ENCODE results near the gene STRA8.

STRA8 gene

DNA sequence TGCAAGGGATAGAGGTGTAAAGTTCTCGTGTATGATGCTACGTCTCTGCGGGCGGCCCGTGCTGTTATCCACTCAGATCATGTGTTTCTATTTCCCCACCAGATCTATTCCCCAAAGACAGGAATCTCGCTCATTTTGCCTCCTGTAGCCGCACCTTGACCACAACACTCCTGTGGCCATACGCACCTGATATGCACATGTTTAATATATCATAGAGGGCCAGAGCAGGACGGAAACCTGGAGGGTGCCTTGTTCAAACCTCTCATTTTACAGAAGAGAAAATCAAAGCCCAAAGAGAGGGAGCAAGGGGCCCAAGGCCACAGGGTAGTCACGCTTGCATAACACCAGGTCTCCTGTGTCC, 37.6 kb downstream of the STRA8 start:
- no peak for DNase-seq

DNA sequence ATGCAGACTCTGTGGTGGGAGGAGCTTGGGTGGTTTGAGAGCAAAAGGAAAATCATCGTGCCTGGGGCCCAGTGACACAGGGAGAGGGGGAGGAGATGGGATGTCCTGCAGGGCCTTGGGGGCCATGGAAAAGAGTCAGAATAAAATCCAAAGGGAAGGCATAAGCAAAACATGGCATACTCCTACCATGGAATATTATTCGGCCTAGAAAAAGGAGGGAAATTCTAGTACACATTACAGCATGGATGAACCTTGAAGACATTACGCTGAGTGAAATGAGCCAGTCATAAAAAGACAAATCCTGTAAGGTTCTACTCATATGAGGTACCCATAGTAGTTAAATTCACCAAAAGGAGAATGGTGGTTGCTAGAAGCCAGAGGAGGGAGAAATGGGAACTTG, 38.7 kb downstream of the STRA8 start:
- no peak for DNase-seq

DNA sequence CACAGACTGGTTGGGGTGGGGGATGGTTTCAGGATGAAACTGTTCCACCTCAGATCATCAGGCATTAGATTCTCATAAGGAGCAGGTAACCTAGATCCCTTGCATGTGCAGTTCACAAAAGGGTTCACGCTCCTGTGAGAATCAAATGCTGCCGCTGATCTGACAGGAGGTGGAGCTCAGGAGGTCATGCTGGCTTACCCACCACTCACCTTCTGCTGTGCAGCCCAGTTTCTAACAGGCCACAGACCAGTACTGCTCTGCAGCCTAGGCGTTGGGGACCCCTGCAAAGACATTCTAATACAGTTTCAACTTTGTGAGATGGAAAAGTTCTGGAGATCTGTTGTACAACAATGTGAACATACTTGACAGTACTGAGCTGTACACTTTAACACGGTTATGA, 39.9 kb downstream of the STRA8 start:
- DNase-seq: no peak

DNA sequence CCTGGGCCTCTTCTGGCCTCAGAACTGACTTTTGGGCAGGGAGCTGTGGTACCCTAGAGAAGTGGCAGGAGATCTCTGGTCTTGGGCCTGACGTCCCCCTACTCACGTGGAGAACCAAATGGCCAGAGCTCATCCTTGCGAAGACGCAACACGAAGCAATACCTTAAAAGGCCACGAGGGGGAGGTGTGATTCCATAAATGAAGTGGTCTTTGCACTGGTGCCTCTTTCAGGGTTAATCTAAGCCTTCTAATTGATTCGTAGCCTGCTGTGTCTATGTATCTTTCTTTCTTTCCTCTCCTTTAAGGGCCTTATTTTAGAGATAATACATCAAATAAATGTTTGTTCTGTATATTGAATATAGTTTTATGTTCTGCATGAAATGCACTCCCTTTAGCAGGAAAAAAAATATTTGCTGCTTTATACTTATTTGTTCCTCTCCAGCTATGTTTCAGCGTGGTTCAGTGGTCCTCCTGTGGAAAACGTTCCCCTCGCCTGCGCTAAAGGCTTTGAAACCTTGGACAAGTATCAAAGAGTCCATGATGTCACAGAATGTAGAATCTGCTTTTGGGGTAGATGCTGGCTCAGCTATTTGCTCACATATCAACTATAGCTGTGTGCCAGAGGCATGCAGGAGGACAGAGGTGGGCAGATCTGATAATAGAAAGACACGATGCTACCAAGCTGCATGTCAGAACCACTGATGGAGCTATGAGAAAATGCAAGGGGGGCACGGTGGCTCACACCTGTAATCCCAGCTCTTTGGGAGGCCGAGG, 41.0 kb downstream of the STRA8 start:
- DNase-seq: peak; percentile 11

DNA sequence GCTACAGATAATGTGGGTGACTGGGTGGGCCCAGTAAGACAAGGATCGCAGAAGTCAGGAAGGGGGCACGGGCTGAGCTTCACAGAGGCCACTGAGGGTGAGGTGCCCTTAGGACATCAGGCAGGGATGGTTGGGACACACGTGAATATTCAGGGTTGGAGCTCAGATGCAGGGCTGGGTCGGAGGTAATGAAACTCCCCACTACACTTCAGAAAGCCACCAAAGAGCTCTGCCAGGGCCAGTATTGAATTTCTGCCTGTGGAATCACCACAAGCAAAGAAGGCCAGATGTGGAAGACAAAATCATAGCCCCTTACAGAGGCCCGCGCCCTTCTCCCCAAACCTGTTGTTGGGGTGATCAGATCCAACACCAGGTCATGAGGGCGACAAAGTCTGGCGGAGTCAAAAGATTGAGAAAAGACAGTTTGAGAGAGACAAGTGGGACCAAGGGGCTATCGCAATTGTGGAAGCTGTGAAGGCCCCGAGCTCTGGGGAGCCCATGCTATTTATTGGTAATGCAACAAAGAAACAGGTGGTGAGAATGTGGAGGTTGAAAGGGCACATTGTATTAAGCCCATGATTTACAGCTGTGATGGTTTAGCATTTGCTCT, 42.4 kb downstream of the STRA8 start:
- DNase-seq: no peak

DNA sequence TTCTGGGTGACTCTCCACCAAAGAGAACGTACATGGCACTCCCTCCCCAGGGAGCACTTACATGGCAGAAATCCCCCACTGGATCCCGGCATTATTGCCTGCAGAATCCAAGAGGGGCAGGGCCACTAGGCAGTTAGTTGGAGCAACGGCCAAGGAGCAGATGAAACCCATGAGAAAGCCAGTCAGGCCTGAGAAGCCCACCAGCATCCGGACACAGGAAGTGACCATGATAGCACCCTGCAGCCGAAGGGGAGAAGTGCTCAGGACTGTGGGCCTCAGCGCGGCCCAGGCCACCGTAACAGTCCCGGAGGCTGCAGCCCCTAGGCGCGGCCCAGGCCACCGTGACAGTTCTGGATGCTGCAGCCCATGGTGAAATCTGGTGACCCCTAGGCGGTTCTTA, 43.5 kb downstream of the STRA8 start:
- no peak for DNase-seq

DNA sequence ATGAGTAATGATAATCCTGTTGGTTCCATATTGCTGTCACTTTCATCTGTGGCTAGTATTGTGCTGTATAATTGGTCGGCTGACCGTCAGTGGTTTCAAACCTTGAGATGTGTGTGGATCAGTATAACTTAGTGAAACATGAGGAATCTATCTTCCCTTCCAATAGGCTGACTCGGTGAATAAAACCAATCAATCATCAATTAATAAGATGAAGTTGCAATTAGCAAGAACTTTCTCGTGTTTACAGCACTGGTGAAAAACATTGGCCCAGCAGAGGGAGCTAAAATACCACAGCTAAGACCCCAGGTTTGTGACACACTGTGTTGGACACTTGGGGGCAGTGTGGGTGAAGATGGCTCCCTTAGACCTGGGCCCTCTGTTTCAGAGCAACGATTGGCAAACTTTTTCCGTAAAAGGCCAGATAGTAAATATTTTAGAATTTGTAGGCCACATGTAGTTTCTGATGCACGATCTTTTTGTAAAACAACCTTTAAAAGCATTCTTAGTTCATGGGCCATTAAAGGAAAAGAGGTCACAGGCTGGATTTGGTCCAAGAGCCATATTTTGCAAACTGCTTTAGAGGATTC, 47.8 kb downstream of the STRA8 start:
- peak; percentile 24 for DNase-seq

DNA sequence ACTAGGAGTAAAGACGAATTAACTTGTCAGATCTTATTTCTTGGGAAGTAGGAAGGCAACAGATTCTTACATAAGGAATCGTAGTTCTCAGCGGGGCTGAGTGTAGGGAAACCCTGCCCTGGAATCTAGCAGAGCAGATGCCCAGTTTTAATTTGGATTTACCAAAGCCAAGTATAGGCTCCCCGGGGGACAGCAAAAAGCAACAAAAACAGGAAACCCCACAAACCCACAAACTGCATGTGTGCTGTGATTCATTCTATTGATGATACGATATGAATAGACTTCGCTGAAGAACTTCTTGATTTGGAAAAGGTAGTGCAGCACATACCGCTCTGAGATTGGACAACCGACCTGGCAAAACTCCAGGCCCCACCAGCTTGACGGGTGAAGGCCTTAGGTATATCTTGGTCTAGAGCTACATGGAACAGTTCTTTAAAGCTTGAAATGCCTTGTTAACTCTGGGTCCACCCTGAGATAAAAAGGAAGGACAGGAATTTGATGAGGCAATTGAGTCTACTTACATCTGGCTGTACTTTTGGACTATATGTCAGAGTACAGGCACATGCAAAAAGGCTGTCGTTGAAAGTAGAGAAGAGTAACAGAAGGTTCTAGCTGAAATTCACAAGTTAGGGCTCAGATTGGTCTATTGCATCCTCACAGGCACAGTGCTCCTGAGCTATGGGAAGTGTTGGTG, 49.1 kb downstream of the STRA8 start:
- DNase-seq: no peak

DNA sequence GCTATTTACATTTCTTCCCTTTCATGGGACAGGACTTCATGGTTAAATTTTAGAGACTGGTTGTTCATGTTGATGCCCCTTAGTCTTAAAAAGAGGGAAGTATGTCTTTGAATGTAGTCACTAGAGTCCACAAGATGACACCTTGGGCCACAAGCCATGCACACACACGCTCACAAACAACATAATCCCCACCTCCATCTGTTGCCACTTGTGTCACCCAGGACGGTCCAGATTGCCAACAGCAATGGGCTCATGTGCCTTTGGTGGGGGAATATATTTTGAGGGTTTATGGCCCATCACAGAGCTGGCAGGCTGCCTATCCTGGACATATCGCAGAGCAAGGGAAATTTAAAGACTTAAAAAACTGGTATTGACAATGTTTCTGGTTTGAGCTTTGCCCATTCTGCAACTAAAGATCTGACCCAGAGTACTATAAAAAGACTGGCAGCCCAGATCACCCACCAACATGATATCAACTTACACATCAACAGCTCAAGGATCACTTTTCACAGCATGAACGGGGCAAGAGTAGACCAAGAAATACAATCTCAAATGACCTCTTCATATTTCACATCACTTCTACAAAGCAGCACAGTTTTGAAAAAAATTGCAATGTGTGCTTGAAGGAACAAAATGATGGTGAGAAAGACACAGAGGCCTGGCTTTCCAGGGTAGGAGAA, 50.5 kb downstream of the STRA8 start:
- no peak for DNase-seq

DNA sequence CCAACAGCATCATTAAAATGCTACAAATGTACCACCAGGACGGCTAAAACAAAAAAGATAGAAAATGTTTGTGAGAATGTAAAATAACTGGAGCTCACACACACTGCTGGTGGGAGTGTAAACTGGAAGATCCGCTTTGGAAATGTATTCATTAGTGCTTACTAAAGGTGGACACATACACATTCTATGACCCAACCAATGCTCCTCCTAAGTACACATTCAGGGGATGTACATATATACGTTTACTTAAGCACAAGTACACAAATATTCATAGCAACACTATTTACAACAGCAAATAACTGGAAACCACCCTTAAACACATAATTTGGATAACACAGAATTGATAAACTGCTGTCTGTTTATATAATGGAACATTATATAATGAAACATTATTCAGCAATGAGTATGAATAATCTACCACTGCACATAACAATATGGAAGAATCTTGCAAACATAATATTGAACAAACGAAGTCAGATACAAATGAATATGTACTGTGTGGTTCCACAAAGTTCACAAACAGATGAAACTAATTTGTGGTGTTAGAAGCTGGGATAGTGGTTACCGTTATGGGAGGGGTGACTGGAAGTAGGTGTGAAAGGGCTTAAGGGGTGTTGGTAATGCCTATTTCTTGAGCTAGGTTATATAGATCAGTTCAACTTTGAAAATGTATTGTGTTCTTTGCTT, 52.1 kb downstream of the STRA8 start:
- DNase-seq: no peak

DNA sequence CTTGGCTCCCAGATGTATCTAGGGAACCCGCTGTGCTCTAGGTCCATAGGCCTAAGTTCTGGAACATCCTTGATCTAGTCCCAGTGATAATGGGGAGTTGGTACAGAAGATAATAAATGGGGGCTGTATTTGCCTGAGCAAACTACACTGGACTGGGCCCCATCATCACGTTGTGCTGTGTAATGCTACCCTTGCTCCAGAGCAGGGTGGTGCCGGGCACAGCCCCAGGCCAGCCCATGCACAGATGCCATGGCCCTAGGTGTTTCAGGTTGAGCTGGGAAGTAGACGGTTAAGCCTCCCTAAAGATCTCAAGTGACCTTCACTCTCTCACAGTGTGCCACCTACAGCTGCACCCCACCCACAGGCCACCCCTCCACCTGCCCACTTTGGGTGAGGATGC, 53.2 kb downstream of the STRA8 start:
- no peak for DNase-seq

DNA sequence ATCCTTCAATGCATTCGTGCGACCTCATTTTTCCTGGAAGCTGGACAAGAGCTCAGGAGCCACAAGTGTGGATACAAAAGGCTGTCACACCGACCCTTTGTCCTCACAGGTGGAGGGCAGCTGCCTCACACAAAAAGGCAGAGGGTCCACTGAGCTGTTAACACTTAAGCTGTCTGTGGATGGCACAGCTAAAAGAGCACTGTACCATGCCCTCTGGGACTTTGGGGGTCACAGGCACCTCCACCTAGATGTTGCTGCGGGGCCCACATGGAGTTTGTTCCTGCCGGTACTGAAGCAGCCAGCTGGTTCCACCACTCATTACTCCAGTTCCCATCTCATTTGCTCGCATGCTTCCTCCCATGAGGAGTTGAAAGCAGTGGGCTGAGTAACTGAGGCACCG, 57.0 kb downstream of the STRA8 start:
- DNase-seq: no peak

DNA sequence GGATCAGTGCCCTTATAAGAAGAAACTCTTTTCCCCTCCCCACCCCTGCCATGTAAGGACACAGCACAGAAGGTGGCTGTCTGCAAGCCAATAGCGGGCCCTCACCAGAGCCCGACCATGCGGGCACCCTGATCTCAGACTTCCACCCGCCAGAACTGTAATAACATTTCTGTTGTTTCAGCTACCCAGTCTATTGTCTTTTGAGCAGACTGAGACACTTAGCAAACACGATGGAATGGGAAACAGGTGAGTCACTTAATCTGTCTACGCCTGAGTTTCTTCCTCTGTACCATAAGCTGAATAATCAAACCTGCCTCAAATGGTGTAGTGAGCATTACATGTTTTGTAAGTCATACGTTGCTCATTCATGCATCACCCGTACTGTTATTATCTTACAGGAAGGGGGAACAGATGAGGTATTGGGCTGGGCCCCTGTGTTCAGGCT, 58.2 kb downstream of the STRA8 start:
- DNase-seq: peak; percentile 6

DNA sequence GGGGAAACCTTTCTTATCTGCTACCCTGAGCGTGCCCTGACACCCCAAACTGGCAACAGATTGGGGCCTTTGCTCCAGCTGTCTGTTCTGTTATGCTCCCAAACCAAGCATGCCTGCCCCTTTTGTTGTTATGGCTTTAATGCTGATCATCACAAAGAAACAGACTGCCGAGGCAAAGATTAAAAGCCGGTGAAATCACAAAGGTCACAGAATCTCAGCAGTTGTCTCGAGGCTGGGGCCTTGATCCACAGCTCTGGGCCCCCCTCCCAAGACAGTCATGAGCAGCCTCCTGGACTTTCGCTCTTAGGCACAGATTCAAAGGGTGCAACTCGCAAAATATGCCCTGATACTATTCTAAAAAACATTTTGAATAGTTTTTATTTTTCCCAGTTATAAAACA, 65.6 kb downstream of the STRA8 start:
- DNase-seq: no peak

DNA sequence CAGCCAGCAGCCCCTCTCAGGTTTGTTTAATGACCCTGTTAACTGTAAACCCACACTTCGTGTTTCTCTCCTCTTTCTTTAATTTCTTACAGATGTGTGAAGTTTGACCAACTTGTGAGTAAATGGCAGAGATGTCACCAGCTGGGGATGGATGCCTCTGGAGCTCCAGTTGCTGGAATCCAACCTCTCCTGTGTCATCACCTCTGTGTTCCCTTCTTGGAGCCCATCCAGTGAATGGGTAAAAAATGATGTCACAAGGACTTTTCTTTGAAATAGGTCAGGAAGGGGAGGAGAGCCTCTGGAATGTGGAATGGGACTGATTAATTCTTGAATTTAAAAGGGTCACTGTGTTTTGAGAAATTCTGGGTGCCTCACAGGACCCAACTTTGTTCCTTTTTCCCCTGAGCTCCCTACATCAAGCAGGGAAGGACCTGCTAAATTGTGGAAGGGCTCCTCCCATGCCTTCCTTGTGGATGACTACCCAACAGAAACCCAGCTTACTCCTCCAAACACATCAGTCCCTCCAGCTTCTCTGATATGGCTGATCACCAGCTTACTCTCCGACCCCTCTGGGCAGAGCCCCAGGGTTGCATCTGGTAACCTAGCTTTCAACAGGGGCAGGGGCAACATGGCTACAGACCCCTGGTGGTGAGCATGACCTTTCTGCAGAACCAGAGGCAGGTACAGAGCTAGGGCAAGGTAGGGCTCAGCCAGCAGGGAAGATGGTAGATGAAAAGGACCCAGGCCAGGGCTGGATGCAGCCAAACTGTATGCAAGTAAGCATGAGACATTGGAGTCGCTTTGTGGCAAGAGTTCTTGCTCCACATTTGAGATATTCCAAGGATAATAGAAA, 67.5 kb downstream of the STRA8 start:
- DNase-seq: no peak
